GM21515 (cell line): Measurements from ENCODE around the gene PRR7.

Experiments
- ATAC-seq: cut with Tn5 transposase; IDR thresholded peaks from one replicate; pipeline ENCODE4 v1.9.1; 2021; ENCODE audit not compliant: unreplicated experiment

The PRR7 gene

DNA sequence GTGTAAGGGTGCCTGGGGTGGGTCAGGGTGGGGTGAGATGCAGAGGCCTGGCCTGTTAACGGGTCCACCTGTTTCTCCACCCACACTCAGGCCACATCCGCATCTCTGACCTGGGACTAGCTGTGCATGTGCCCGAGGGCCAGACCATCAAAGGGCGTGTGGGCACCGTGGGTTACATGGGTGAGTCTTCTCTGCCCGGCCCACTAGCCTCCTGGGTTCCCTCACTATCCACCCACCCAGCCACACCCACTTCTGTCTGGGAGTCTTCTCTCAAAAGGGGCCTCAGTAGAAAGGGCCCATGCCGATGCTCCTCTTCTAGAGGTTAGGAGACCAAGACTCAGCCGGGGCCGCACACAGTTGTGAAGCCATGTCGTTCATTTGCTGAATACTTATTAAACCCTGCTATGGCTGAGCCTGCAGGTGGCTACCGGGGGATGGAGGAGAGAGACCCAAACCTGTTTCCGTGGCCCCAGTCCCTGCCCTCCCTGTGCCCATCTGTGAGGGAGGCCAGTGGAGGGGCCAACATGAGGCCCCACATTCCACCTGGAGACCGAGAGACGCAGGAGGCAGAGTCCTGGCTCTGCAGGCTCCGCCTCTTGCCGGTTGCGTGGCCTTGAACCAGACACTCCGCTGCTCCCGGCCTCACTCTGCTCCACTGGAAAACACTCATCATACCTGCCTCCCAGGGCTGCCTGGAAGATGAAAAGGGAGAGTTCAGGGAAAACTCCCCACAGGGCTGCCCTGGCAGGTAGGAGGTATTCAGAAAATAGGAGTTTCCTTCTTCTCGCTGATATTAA lies 11.5 kb upstream of the PRR7 start:
- no peak for ATAC-seq

DNA sequence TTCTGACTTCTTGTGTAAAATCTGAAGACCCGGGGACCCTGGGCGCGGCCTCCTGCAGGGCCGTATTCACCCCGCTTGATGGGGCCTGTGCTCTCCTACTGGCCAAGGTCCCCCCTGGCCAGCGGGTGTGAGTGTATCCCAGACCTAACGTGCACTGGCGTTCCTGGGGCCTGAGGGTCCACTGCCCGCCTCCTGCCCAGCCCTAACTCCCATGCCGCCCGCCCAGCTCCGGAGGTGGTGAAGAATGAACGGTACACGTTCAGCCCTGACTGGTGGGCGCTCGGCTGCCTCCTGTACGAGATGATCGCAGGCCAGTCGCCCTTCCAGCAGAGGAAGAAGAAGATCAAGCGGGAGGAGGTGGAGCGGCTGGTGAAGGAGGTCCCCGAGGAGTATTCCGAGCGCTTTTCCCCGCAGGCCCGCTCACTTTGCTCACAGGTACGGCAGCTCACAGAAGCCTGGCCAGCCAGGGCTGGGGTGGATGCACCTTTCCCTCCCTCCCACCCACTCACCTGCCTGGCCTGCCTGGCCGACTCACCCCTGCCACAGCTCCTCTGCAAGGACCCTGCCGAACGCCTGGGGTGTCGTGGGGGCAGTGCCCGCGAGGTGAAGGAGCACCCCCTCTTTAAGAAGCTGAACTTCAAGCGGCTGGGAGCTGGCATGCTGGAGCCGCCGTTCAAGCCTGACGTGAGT lies 10.6 kb upstream of the PRR7 start:
- no peak for ATAC-seq

DNA sequence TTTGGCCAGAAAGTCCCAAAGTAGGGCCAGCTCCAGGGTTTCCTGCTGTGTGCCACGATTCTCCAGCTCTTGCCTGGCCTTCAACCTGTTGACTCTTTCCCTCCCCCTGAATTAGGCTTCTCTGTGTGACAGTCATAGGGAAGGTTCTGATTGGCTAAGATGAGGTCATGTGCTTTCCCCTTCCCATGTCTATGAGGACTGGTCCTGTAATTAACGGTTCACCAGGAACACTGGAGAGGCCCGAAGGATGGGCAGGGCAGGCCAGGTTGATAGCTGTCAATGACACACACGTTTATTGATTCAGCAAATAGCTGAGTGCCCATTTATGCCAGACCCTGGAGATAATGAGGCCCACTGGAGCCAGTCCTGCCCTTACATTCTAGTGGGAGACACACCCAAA lies 9.0 kb upstream of the PRR7 start:
- ATAC-seq = no peak

DNA sequence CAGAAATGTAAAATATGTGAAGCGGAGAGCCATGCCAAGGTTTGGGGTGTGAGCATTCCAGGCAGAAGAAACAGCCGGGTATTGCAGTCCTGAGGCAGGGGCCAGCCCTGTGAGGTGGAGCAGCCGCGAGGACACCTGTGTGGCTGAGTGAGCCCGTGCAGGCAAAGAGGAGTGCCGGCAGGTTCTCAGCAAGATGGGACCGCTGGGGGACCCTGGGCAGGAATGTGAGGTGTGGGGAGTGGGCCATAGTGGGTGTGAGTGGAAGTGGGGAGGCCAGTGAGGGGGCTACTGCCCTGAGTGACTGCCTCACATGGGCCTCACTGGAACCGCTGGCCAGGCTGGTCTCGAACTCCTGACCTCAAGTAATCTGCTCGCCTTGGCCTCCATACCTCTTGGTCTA lies 8.1 kb upstream of the PRR7 start:
- no peak for ATAC-seq

DNA sequence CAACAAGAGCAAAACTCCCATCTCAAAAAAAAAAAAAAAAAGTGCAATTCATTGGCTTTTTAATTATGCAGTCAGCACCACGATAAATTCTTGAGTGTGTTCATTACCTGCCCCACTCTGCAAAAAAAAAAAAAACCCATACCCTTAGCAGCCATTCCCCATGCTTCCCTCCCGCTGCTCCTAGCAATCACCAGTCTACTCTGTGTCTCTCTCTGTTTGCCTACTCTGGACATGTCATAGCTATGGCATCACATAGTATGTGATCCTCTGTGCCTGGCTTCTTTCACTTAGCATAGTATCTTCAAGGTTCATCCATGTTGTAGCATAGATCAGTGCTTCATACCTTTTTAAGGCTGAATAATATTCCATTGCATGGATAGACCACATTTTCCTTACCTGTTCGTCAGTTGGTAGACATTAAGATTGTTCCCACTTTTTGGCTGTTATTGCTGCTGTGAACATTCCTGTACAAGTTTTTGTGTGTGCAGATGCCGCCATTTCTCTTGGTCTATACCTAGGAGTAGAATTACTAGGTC lies 7.0 kb upstream of the PRR7 start:
- ATAC-seq = no peak

DNA sequence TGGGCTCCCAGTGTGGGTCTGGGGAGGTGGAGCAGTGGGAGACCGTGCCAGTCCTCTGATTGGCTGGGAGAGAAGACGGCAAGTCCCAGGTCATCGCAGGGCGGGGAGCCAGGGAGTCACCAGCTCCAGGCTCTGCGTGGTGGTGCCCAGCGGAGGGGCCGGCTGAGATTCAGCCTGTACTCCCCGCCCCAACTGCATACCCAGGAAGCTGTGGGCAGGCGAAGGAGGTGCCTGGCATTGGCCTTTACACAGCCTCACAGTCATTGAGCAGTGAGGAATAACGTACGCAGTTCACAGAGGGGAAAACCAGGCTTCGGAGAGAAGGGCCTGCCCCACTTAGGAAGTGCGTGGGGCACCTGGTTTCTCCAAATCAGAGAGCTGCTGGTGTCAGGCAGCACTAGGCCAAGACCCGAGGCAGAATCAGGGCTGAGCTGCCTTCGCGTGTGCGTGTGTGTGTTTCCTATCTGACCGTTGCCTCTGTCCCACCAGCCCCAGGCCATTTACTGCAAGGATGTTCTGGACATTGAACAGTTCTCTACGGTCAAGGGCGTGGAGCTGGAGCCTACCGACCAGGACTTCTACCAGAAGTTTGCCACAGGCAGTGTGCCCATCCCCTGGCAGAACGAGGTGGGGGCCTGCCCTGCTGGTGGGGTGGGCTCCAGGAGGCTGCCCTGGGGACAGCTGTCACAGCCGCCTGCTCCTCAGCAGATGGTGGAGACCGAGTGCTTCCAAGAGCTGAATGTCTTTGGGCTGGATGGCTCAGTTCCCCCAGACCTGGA lies 6.2 kb upstream of the PRR7 start:
- no peak for ATAC-seq

DNA sequence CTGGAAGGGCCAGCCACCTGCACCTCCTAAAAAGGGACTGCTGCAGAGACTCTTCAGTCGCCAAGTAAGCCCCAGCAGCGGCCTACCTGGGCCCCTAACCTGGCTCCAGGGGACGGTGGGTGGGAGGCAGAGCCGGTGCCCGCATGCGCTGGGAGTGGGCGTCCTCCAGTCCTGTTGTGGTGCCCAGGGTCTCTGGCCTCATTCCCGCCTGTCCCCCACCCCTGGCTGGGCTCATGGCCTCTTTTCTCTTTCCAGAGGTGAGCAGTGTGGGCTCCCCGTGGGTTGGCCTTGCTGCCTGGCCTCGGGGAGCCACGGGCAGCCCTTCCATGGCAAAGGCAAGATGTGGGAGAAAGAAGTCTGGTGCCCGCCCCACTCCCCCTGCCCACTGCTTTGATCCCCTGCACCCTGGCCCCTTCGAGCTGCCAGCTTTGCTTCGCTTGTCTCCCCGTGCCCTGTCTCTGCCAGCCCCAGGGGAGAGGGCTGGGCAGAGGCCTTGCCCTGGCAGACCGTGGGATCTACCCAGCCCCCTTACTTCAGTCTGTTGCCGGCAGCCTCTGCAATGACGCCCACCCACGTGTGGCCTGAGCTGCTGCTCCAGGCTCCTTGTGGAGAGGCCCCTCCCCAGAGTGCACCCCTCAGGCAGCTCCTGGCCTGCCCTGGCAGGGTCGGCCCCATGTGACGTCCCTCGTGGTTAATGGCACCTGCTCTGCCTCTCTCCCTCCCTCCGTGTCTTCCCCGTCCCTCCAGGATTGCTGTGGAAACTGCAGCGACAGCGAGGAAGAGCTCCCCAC lies 5.4 kb upstream of the PRR7 start:
- ATAC-seq = no peak

DNA sequence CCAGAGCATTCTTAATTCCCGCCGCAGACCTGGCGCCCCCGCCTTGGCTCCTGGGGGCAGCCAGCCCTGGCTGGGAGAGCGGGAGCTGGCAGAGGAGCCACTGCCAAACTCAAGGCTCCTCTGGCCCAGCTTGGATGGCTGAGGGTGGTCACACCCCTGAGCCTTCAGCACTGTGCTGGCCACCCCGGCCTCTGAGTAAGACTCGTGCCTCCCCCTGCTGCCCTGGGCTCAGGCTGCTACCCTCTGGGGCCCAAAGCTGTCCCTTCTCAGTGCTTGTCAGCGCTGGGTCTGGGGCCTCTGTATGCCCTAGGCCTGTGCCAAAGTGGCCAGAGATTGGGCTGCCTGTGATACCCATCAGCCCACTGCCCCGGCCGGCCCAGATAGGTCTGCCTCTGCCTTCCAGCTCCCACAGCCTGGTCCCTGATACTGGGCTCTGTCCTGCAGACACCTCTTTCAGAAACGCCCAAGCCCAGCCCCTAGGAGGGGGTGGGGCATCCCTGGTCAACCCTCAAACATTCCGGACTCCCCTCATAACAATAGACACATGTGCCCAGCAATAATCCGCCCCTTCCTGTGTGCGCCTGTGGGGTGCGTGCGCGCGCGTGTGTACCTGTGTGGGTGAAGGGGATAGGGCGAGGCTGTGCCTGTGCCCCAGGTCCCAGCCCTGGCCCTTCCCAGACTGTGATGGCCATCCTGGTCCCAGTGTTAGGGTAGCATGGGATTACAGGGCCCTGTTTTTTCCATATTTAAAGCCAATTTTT lies 4.4 kb upstream of the PRR7 start:
- no peak for ATAC-seq

DNA sequence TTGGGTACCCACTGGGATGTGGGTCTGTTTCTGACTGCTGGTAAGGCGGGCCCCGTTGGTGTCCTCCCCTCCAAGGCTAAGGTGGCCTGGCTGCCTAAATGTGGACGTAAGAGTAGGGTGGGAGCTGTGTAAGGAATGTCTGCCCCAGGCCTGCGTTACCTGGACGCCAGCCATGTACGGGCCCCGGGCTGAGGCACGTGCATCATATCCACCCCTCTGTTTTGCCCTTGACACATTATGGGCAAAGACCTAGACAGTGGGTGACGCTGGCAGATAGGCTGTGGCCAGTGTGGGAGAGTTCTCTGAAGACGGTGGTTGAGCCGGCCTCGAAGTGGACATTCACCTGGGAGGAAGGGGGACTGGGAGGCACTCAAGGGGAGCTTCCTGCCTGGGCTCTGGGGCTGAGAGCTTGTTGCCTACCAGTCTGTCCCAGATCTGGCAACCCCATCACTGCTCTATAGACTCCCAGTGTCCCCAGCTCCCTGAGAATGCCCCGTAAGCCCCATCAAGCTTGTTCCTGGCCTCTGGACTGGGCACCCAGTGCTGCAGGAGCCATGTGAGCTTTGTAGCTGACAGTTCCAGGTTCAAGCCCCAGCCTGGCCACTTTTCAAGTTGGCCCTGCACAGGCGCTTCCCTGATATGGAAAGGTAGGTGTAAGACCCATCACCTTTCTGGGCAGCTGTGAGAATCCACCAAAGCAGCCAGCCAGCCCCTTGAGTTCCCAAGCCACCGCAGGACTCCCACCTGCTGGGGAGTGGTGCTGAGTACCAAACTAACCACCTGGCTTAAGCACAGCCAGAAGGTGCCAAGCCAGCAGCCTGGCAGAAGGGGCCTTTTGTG lies 3.2 kb upstream of the PRR7 start:
- no peak for ATAC-seq

DNA sequence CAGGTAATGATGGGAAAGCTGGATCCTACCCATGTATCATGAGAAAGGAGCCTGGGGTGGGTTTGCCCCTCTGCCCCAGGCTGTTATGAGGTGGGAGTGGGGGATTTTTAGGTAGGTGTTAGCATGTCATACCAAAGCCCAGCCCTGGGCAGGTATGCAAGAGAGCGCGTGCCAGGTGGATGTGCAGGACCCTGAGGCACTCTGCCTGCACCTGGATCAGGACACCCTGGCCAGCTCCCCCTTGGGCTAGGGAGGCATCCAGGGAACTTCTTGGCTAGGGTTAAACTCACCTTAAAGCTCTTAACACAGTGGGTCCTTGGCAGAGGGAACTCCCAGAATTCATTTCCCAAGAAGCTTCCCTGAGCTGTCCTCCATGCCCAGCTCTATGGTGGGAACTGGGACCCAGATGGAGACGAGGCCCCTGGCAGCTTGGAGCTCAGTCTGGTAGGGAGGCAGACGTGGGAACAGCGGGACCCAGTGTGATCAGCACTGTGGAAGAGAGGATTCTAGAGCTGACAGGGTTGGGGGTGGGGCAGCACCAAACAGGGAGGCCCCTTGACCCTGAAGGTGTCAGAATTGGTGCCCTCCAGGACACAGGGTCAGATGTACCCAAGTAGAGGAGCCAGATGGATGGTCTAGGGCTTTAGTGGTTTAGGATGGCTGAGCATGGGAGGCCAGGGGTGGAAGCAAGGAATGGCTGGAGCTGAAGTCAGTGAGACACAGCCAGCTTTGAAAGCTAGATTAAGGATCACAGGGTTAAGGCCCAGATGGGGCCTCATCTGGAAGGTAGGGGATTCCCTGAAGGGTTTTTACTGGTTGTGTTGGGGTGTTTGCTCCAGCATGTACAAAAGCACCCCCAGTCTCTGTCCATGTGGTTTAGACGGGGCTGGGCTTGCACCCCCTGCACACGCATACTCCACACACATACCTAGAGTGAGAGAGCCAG lies 2.2 kb upstream of the PRR7 start:
- ATAC-seq = no peak

DNA sequence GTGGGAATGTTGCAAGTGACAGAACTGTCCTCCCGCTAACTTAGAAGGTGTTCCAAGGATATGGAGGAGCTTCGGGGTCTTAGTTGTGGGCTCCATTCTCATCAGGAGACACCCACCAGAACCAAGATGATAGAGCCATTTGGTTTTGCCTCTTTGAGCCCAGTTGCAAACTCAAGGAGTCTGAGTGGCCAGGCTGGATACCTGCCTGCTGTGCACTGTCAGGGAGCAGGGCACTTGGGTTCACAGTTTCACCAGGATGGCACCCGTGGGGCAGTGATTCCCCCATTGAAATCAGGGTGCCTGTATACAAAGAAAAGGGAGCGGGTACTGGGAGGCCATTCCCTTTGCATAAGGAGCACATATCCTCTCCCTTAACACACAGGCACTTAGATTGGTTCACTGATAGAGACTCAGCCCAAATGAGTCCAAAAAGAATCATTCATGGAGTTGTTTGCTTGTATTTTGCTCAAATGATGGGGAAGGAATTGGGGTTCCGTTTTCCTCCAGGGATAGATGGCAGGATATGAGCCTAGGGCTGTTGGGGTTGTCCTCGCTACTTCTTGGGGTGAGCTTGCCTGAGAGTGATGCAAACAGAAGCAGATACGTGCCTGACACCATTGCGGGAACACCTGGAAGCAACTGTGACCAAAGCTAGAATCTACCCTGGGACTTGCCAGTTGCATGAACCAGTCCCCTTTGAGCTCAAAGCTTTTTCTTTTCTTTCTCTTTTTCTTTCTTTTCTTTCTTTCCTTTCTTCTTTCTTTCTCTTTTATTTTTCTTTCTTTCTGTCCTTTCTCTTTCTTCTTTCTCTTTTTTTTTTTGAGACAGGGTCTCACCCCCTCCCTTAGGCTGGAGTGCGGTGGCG lies 1.3 kb upstream of the PRR7 start:
- no peak for ATAC-seq

DNA sequence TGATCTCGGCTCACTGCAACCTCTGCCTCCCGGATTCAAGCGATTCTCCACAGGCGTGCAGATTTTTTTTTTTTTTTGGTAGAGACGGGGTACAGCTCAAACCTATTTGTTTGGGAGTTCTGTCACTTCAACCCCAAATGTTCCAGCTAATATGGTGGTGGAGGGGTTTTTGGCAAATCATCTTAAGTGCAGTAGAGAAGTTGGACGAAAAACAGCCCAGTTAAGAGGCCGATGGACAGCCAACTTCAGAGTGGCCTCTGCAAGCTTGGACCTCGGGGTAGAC lies 756 bp upstream of the PRR7 start:
- ATAC-seq = no peak

DNA sequence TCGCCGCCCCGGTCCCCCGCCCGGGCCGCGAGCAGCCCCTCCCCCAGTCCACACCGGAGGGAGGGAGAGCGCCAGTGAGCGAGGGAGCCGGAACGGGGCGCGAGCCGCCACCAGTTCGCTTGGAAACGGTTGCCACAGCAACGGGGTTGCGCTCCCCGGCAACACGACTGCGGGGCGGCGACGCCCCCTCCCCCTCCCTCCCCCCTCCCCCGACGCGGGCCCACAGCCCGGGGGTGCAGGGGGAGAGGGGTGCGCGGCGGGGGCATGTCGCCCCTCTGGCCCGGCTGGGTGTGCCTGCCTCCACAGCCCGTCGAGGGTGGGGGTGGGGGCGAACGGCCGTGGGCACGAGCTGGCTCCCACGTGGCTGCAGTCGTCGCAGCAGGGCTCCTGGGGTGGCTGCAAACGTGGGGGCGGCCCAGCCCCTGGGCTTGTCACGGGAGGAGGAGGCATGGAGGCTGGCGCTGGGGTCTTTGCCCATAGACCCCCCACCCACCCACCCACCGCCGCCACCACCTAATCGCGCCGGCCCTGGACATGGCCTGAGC lies 524 bp downstream of the PRR7 start:
- peak; percentile 24 for ATAC-seq

DNA sequence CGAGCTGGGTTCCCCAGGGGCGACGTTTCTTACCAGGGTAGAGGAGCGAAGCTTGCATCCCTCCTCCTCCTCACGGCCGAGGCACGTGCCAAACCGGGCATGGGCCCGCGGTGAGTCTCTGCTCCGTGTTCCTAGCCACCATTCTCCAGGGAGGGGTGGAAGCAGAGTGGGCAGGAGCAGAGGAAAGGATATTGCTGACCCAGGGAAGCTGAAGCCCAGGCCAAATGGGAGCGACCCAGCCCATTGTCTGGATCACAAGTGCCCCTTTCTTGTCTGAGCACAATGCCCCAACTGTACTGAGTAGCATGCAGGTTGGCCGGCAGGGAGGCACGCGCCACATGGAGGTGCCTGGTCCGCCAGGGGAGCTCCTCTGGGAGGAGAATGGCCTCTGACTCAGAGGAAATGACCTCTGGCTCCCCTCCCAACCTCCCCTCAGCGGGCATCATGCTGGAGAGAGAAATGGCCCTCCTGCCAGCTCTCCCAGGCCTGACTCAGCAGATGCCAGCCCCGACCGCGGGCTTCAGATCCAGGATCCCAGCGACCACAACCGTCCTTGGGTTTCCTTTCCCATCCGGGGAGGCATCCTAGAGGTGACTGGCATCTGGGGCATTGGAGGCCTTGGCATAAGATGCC lies 1.1 kb downstream of the PRR7 start:
- no peak for ATAC-seq

DNA sequence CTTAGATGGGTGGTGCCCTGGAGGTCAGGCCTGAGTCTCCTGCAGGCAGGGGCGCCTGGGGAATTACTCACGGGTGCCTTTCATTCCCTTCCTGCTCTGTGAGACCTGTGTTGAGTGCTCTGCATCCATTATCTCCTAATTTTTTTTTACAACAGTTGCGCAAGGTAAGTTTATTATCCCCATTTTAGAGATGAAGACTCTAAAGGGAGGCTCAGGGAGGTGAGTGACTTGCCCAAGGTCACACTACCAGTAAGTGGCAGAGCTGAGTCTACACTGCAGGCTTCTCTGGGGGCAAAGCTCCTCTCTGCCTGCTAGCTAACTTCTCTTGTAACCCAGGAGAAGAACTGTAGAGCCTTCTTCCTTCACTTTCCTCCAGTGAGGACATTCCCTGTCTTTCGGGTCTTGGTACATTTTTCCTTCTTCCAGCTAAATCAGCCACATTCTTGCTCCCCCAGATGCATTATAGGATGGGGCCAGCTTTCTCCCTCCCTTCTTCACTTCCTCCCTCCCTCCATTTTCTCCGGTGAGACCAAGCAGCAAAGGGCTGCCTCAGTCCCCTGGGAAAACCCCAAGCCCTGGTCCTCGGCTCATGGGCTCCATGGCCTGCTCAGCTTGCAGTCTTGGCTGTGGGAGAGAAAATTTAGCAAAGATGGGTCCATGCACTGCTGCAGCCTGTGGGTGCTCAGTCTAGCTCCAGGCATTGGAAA lies 1.8 kb downstream of the PRR7 start:
- ATAC-seq = no peak
